Measurements from ENCODE around the gene PTPN14. TPM values are rescaled to one million over a fixed set of nuclear protein-coding genes. Genes with fewer than 3 reads are reported as not detected.

PTPN14 gene
- total and polyA plus RNA-seq, 2 experiments from 2014 or later: 18.7 to 70.2 TPM

DNA sequence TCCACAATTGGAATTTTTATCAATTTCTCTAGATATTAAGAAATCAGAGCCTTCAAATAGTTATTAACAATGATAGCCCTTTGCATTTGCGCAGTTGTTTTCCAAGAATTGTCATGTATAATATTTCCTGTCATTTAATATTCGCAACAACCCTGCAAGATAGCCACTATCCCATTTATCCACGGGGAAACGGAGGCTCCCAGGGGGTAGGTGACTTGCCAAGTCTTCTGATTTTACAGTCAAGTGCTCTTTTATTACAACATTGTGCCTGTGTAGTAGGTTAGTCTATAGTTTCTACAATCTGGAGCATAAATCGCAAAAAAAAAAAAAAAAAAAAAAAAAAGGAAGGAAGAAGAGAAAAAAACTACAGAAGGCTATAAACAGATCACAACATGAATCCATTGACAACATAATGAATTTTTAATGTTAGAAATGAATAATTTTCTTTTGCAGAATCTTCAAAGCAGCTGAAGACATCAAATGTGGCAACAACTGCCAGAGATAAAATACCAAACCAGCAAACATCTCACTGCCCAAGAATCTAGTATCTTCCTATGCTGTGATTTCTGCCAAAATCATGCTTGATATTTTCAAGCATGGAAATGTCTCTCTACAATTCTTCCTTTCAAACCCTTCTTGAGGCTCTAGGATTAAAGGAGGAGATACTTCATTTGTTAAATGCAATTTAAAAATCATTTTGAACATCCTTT lies 125.5 kb downstream of the PTPN14 start:
- no peak overlapping the region for H3K27ac ChIP-seq (ENCODE audit: low read depth)
- no peak overlapping the region for H3K4me2 ChIP-seq
- Mint-ChIP-seq H3K9me3 (no peaks in the 10 kb centered on the region), H3K27ac (no peak overlapping the region), H3K4me3 (no peak overlapping the region), H3K36me3 (ENCODE audit: low read depth) (no peaks in the 10 kb centered on the region), H3K4me1 (peaks cover 51% of the 10 kb centered on the region), H3K27me3 (ENCODE audit: insufficient read depth, low read depth, poor library complexity) (no peaks in the 10 kb centered on the region)
- no peak overlapping the region for H2AFZ ChIP-seq
- H3K9me2 ChIP-seq (ENCODE audit: insufficient read depth): no peaks in the 10 kb centered on the region
- ATAC-seq (no peak), DNase-seq (ENCODE audit: low spot score) (no peak)
- TF ChIP-seq EZH2 (IDR thresholded peaks at IDR 0.05; ENCODE audit: low read depth, unreplicated experiment): no peak
- no peak for TF ChIP-seq ZNF114 (CRISPR knock-in tag; IDR thresholded peaks at IDR 0.05)
- TF ChIP-seq POLR2AphosphoS5 (IDR thresholded peaks at IDR 0.05; ENCODE audit: low read depth): no peak
- TF ChIP-seq, protein P1, sequence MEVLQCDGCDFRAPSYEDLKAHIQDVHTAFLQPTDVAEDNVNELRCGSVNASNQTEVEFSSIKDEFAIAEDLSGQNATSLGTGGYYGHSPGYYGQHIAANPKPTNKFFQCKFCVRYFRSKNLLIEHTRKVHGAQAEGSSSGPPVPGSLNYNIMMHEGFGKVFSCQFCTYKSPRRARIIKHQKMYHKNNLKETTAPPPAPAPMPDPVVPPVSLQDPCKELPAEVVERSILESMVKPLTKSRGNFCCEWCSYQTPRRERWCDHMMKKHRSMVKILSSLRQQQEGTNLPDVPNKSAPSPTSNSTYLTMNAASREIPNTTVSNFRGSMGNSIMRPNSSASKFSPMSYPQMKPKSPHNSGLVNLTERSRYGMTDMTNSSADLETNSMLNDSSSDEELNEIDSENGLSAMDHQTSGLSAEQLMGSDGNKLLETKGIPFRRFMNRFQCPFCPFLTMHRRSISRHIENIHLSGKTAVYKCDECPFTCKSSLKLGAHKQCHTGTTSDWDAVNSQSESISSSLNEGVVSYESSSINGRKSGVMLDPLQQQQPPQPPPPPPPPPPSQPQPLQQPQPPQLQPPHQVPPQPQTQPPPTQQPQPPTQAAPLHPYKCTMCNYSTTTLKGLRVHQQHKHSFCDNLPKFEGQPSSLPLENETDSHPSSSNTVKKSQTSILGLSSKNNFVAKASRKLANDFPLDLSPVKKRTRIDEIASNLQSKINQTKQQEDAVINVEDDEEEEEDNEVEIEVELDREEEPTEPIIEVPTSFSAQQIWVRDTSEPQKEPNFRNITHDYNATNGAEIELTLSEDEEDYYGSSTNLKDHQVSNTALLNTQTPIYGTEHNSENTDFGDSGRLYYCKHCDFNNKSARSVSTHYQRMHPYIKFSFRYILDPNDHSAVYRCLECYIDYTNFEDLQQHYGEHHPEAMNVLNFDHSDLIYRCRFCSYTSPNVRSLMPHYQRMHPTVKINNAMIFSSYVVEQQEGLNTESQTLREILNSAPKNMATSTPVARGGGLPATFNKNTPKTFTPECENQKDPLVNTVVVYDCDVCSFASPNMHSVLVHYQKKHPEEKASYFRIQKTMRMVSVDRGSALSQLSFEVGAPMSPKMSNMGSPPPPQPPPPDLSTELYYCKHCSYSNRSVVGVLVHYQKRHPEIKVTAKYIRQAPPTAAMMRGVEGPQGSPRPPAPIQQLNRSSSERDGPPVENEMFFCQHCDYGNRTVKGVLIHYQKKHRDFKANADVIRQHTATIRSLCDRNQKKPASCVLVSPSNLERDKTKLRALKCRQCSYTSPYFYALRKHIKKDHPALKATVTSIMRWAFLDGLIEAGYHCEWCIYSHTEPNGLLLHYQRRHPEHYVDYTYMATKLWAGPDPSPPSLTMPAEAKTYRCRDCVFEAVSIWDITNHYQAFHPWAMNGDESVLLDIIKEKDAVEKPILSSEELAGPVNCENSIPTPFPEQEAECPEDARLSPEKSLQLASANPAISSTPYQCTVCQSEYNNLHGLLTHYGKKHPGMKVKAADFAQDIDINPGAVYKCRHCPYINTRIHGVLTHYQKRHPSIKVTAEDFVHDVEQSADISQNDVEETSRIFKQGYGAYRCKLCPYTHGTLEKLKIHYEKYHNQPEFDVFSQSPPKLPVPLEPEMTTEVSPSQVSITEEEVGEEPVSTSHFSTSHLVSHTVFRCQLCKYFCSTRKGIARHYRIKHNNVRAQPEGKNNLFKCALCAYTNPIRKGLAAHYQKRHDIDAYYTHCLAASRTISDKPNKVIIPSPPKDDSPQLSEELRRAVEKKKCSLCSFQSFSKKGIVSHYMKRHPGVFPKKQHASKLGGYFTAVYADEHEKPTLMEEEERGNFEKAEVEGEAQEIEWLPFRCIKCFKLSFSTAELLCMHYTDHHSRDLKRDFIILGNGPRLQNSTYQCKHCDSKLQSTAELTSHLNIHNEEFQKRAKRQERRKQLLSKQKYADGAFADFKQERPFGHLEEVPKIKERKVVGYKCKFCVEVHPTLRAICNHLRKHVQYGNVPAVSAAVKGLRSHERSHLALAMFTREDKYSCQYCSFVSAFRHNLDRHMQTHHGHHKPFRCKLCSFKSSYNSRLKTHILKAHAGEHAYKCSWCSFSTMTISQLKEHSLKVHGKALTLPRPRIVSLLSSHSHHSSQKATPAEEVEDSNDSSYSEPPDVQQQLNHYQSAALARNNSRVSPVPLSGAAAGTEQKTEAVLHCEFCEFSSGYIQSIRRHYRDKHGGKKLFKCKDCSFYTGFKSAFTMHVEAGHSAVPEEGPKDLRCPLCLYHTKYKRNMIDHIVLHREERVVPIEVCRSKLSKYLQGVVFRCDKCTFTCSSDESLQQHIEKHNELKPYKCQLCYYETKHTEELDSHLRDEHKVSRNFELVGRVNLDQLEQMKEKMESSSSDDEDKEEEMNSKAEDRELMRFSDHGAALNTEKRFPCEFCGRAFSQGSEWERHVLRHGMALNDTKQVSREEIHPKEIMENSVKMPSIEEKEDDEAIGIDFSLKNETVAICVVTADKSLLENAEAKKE (CRISPR knock-in tag; IDR thresholded peaks at IDR 0.05): no peak
- TF ChIP-seq, protein P2, sequence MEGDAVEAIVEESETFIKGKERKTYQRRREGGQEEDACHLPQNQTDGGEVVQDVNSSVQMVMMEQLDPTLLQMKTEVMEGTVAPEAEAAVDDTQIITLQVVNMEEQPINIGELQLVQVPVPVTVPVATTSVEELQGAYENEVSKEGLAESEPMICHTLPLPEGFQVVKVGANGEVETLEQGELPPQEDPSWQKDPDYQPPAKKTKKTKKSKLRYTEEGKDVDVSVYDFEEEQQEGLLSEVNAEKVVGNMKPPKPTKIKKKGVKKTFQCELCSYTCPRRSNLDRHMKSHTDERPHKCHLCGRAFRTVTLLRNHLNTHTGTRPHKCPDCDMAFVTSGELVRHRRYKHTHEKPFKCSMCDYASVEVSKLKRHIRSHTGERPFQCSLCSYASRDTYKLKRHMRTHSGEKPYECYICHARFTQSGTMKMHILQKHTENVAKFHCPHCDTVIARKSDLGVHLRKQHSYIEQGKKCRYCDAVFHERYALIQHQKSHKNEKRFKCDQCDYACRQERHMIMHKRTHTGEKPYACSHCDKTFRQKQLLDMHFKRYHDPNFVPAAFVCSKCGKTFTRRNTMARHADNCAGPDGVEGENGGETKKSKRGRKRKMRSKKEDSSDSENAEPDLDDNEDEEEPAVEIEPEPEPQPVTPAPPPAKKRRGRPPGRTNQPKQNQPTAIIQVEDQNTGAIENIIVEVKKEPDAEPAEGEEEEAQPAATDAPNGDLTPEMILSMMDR (conservative IDR thresholded peaks at IDR 0.05; ENCODE audit: low read depth in 2 of 2): no peak
- TF ChIP-seq STAT1 (IDR thresholded peaks at IDR 0.05; ENCODE audit: unreplicated experiment): no peak
- TF ChIP-seq, protein P3, sequence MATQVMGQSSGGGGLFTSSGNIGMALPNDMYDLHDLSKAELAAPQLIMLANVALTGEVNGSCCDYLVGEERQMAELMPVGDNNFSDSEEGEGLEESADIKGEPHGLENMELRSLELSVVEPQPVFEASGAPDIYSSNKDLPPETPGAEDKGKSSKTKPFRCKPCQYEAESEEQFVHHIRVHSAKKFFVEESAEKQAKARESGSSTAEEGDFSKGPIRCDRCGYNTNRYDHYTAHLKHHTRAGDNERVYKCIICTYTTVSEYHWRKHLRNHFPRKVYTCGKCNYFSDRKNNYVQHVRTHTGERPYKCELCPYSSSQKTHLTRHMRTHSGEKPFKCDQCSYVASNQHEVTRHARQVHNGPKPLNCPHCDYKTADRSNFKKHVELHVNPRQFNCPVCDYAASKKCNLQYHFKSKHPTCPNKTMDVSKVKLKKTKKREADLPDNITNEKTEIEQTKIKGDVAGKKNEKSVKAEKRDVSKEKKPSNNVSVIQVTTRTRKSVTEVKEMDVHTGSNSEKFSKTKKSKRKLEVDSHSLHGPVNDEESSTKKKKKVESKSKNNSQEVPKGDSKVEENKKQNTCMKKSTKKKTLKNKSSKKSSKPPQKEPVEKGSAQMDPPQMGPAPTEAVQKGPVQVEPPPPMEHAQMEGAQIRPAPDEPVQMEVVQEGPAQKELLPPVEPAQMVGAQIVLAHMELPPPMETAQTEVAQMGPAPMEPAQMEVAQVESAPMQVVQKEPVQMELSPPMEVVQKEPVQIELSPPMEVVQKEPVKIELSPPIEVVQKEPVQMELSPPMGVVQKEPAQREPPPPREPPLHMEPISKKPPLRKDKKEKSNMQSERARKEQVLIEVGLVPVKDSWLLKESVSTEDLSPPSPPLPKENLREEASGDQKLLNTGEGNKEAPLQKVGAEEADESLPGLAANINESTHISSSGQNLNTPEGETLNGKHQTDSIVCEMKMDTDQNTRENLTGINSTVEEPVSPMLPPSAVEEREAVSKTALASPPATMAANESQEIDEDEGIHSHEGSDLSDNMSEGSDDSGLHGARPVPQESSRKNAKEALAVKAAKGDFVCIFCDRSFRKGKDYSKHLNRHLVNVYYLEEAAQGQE (IDR thresholded peaks at IDR 0.05; ENCODE audit: unreplicated experiment): no peak
- no peak for TF ChIP-seq EZH2phosphoT487 (IDR thresholded peaks at IDR 0.05; ENCODE audit: unreplicated experiment)
- no peak for TF ChIP-seq JUNB (IDR thresholded peaks at IDR 0.05; ENCODE audit: unreplicated experiment)
- no peak for TF ChIP-seq CREB1 (CRISPR knock-in tag; IDR thresholded peaks at IDR 0.05; ENCODE audit: low read depth)
- TF ChIP-seq, protein P4, sequence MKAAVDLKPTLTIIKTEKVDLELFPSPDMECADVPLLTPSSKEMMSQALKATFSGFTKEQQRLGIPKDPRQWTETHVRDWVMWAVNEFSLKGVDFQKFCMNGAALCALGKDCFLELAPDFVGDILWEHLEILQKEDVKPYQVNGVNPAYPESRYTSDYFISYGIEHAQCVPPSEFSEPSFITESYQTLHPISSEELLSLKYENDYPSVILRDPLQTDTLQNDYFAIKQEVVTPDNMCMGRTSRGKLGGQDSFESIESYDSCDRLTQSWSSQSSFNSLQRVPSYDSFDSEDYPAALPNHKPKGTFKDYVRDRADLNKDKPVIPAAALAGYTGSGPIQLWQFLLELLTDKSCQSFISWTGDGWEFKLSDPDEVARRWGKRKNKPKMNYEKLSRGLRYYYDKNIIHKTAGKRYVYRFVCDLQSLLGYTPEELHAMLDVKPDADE (IDR thresholded peaks at IDR 0.05): no peak
- no peak for TF ChIP-seq NANOG (IDR thresholded peaks at IDR 0.05; ENCODE audit: borderline replicate concordance)
- TF ChIP-seq ZNF331 (CRISPR knock-in tag; IDR thresholded peaks at IDR 0.05; ENCODE audit: low read depth): no peak
- H3K36me3 ChIP-seq (ENCODE audit: insufficient read depth): no peaks in the 10 kb centered on the region
- H3K79me2 ChIP-seq (replicated peaks; ENCODE audit: insufficient read depth): peaks cover 51% of the 10 kb centered on the region
- H4K20me1 ChIP-seq (replicated peaks; ENCODE audit: insufficient read depth): no peaks in the 10 kb centered on the region
- H3K4me1 ChIP-seq (ENCODE audit: insufficient read depth): peaks cover 30% of the 10 kb centered on the region
- H3K4me3 ChIP-seq: no peak overlapping the region
- no peaks in the 10 kb centered on the region for H3F3A ChIP-seq (replicated peaks; ENCODE audit: low read depth)
- no peaks in the 10 kb centered on the region for H3K27me3 ChIP-seq (ENCODE audit: insufficient read depth)

Measured in GM23338 (cell line).